ENCODE data around the gene TSPAN3.

TSPAN3 gene

GRCh38 chr15:77070495-77071304 lies at the start of gene TSPAN3:
TSS of gene TSPAN3 (minus strand) at chr15:77071109. CDS start at chr15:77070954, 155 bp downstream.
- DNase-seq = peak; percentile 85

- DNase-seq = no peak
Observed at GRCh38 chr15:77120576-77120975, 49.7 kb upstream of the TSPAN3 start.

- no peak for DNase-seq
Observed at GRCh38 chr15:77119446-77119845, 48.5 kb upstream of the TSPAN3 start.

GRCh38 chr15:77118882-77119321 lies 48.0 kb upstream of the TSPAN3 start:
- no peak for DNase-seq

GRCh38 chr15:77115179-77115578 lies 44.3 kb upstream of the TSPAN3 start:
- no peak for DNase-seq

GRCh38 chr15:77112838-77113504 lies 42.1 kb upstream of the TSPAN3 start:
- DNase-seq = no peak

- DNase-seq = no peak
Observed at GRCh38 chr15:77111789-77112188, 40.9 kb upstream of the TSPAN3 start.

- no peak for DNase-seq
Observed at GRCh38 chr15:77107531-77108355, 36.8 kb upstream of the TSPAN3 start.

GRCh38 chr15:77107068-77107467 lies 36.2 kb upstream of the TSPAN3 start:
- DNase-seq = no peak

GRCh38 chr15:77104155-77104554 lies 33.2 kb upstream of the TSPAN3 start:
- no peak for DNase-seq

GRCh38 chr15:77099741-77100463 lies 29.0 kb upstream of the TSPAN3 start:
- DNase-seq = no peak

- DNase-seq = no peak
Observed at GRCh38 chr15:77098572-77098971, 27.7 kb upstream of the TSPAN3 start.

GRCh38 chr15:77097921-77098320 lies 27.0 kb upstream of the TSPAN3 start:
- no peak for DNase-seq

- DNase-seq = no peak
Observed at GRCh38 chr15:77097248-77097721, 26.4 kb upstream of the TSPAN3 start.

GRCh38 chr15:77096541-77096940 lies 25.6 kb upstream of the TSPAN3 start:
- no peak for DNase-seq

- no peak for DNase-seq
Observed at GRCh38 chr15:77096138-77096537, 25.2 kb upstream of the TSPAN3 start.

- DNase-seq = no peak
Observed at GRCh38 chr15:77094397-77095030, 23.6 kb upstream of the TSPAN3 start.

GRCh38 chr15:77093436-77093835 lies 22.5 kb upstream of the TSPAN3 start:
- DNase-seq = no peak

GRCh38 chr15:77091097-77091496 lies 20.2 kb upstream of the TSPAN3 start:
- DNase-seq = no peak

GRCh38 chr15:77087213-77087612 lies 16.3 kb upstream of the TSPAN3 start:
- no peak for DNase-seq

GRCh38 chr15:77085297-77085696 lies 14.4 kb upstream of the TSPAN3 start:
- no peak for DNase-seq

- DNase-seq = no peak
Observed at GRCh38 chr15:77084436-77084835, 13.5 kb upstream of the TSPAN3 start.
